Activated naive CD4-positive, alpha-beta T cell treated with anti-CD3 and anti-CD28 coated beads, Interleukin-2, amount 50 U/mL, for 72 hours (primary cell): ENCODE results near the gene MBIP. TPM values are rescaled to one million over a fixed set of nuclear protein-coding genes. Genes with fewer than 3 reads are reported as not detected.

Experiments
- ATAC-seq, 2 donors: fragments of 150-1000 bp; cut with Tn5 transposase; 2 replicates each; pipeline ENCODE4 v1.10.0; 2021; ENCODE audit warnings: mild to moderate bottlenecking in 2 of 2, moderate library complexity in 2 of 2
- DNase-seq, 2 donors: peaks; one replicate each; pipeline ENCODE4 v3.0.0; 2021 to 2022; ENCODE audit warnings: low spot score in 2 of 2
- H3K27ac Mint-ChIP-seq, 2 donors: one replicate each; pipeline ENCODE4 v1.8.0; 2022; ENCODE audit warnings: mild to moderate bottlenecking in 2 of 2, mixed read lengths in 2 of 2
- H3K36me3 Mint-ChIP-seq, 2 donors: one replicate each; pipeline ENCODE4 v1.8.0; 2022; ENCODE audit warnings: mixed read lengths in 2 of 2
- H3K9me3 Mint-ChIP-seq, 2 donors: one replicate each; pipeline ENCODE4 v1.8.0; 2022; ENCODE audit warnings: mixed read lengths in 2 of 2
- total RNA-seq, 2 donors: library from RNA; stranded (reverse); gene quantifications; one replicate each; pipeline ENCODE4 v1.2.3, GENCODE V29; 2022

Gene MBIP
- total RNA-seq, 2 donors from 2014 or later: 26.8 to 42.8 TPM

DNA sequence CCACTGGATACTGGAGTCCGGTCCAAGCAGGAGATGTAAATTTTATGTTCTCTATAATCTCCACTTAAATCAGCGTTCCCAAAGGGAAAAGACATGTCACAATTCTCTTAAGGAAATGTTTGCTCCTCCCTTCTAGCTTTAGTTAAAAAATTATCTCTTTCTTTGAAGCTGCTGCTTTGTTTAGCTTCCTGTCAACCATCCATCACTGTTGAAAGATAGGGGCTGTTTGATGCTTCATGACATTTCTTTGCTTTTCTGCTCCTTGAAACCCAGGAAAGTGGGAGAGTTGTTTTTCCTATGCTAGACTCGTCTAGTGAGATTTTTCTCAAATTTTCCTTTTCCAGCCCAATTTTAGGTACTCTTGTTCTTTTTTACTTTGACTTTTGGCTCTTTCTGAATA, 31.9 kb downstream of the MBIP start:
- DNase-seq: no peak
- Mint-ChIP-seq H3K27ac (no peak overlapping the region), H3K36me3 (no peaks in the 10 kb centered on the region), H3K9me3 (no peaks in the 10 kb centered on the region)
- ATAC-seq: no peak

DNA sequence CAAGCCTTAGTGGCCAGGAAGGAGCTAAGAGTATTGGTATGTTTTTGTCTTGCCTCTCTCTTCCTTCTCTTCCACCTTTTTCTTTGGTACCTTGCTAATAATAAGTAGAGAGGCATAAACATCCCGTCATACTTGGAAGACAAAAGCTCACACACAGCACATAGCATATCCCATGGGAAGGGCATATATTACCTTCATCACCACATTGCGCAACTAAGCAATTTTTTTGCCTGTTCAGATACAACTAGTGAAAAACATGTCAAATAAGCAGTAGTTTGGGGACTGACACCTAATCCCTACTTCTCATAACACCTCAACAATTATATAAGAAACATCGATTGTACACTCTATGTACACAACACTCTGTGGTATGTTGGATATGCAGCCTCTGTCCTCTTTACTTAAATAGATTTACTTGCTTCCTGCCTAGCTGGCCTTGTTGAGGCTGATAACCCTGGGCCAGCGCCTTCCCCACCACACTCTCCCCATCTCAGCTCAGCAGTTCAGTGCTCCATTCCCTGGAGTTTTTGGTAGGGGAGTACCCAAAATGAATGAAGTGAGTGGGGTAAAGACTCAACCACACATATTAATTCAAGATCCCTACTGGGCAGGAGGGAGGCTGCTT, 35.4 kb downstream of the MBIP start:
- ATAC-seq (no peak), DNase-seq (no peak)
- no peak overlapping the region for H3K27ac Mint-ChIP-seq
- H3K36me3 Mint-ChIP-seq: no peaks in the 10 kb centered on the region
- H3K9me3 Mint-ChIP-seq: no peaks in the 10 kb centered on the region

DNA sequence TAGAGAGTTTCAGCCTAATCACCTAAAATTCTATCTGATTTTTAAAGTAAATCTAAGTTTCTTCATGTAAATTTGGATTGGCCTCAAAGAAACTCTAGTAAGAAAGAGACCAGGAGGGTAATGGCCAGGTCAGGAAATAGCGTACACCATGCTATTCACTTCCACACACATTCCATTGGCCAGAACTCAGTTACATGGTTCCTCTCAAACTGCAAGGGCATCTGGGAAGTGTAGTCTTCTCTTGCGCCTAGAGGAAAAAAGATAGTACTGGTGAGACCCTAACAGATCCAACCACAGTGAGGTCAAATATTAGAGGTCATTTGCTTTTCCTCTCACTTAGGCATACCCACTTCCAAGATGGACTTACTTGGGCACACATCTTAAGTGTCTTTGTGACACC, 39.1 kb downstream of the MBIP start:
- ATAC-seq: no peak
- no peak overlapping the region for H3K27ac Mint-ChIP-seq
- H3K36me3 Mint-ChIP-seq: no peaks in the 10 kb centered on the region
- DNase-seq: no peak
- H3K9me3 Mint-ChIP-seq: no peaks in the 10 kb centered on the region

DNA sequence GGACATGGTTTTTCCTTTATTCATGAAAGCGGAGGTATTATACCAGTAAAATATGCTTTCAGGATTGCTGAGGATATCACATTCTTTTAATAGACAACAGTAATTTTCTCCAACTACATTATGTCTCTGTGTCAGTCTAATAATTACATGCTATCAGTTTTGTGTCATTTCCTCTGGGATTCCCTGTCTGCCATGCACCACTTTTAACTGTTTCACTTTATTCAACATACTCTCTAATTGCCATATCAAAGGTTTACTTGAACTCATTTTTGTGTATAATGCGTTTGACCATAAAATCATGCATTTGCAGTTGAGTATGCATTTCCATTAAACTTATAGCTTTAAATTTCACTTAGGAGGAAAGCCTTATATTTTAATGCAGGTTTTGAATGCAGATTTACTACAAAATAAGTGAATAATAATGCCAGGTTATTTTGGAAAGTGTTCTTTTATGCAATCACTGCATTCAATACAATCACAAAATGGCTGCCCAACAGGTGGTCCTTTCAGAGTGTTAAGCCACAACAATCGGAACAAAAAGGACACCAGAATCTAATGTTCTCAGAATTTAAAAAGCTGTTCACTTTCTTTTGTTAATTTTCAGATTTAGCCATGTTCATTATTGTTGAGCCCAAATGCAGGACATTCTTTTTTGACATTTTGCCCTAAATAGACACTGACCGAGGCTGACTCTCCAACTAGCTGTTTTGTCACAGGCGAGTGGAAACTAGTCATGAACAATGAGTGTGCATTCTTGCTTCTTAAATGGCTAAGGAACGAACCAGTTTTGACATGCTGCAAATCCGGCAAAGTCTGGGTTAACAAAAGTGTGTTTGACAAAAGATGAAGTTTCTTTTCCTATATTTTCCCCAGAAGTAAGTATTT, 40.9 kb downstream of the MBIP start:
- ATAC-seq (no peak), DNase-seq (no peak)
- H3K27ac Mint-ChIP-seq: no peak overlapping the region
- no peaks in the 10 kb centered on the region for H3K9me3 Mint-ChIP-seq
- H3K36me3 Mint-ChIP-seq: no peaks in the 10 kb centered on the region

DNA sequence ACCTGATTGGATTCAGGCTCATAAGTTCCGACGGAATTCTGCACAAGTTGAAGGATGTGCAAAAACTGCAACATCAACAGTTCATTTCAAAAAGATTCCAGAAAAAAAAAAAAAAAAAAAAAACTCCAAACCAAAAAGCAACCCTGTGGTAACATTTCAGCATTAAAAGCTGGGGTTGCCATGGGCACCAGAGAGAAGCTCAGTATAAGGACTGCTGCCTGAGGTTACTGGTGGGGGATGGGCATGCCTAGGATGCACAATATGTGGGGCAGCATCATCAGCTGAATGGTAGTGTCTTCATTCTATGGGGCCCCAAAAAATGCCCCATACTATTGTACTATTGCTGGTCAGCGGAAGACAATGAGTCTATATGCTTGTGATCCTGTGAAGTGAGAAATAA, 44.7 kb downstream of the MBIP start:
- no peaks in the 10 kb centered on the region for H3K9me3 Mint-ChIP-seq
- peaks cover 0 to 6% of the 10 kb centered on the region in 2 donors for H3K36me3 Mint-ChIP-seq
- ATAC-seq (no peak), DNase-seq (no peak)
- no peak overlapping the region for H3K27ac Mint-ChIP-seq

DNA sequence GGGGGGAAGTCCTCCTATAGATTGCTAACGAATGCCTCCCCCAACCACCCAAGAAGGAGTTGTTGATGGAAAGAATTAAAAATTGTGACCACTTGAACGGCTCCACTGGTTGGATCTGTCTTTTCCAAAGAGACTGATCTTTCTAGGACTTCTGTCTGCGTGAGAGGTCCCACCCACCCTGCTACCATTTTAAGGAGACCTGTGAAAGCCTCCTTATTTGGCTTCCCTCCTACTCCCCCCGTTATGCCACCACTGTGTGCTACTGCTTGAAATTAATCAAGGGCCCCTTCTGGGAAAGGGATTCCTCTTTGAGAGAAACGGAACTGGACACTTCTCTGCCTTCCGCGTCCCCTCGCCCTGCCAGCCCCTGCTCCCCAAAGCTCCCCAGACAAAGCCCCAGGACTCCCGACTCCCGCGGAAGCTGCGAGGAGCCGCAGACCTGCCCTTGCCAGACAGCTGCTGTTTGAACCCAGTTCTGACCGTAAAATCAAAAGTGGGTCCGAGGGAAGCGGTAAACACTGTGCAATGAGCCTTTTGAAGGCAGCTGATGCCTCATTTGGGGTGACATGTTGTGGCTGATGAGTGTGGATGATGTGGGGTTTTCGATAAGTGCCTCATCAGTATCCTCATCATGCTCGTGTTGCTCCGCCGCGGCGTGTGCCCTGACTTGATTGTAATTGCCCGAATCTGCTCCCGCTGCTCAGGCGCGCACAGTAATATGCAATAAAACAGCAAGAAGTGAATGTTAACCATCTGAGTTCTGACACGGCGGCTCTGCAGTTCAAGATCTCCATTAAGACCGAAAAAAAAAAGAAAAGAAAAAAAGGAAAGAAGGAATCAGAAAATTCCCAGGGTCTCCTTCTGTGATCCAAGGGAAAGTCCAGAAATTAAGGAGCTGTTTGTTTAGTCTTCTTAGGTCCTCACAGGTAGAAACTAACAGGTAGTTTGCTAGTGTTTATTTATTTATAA, 48.2 kb downstream of the MBIP start:
- DNase-seq: peak in 1 of 2 donors; percentile 17
- H3K27ac Mint-ChIP-seq: peak overlapping the region in 1 of 2 donors; percentile 50
- ATAC-seq: peak; percentile 84 to 94

DNA sequence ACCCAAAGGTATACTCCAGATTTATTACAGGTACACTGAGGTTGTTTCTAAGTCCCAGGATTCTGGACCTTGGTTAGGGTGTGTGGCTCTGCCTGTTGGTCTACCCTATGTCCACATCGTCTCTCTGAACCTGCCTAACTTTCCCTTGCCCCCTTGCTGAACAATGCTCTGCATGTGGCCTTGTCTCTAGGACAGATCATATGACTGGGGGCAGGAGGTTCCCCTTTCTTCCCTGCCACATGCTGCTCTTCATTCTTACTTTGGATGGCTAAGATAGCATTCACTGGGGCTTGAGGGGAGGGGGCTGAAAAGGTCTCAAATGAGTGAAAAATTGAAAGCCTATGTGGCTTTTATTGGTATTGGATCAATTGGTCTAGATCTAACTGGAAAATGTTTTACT, 49.2 kb downstream of the MBIP start:
- Mint-ChIP-seq H3K27ac (no peak overlapping the region), H3K9me3 (no peaks in the 10 kb centered on the region), H3K36me3 (peaks cover 0 to 6% of the 10 kb centered on the region in 2 donors)
- no peak for ATAC-seq
- DNase-seq: no peak

More for the DNA sequence above, 48.2 kb downstream of the MBIP start:
- peaks cover 0 to 6% of the 10 kb centered on the region in 2 donors for H3K36me3 Mint-ChIP-seq
- no peaks in the 10 kb centered on the region for H3K9me3 Mint-ChIP-seq

DNA sequence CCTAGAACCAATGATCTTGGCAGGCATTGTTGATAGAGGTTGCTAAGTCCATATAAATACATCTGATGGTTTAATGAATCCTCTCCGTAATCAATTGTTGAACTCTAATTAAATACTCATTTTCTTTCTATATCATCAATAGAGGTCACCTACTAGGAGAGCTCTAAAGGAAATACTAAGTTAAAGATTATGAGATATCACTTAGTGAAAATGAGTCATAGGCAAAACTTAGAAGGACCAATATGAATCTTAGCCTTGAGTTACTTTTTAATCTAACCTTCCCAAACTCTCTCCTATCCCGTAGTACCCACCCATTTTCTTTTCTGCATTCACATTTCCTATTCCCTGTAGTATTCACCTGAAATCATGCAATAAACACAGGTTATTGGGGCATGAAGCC, 50.2 kb downstream of the MBIP start:
- ATAC-seq (no peak), DNase-seq (no peak)
- peaks cover 0 to 4% of the 10 kb centered on the region in 2 donors for H3K9me3 Mint-ChIP-seq
- no peak overlapping the region for H3K27ac Mint-ChIP-seq
- H3K36me3 Mint-ChIP-seq: peaks cover 0 to 6% of the 10 kb centered on the region in 2 donors

DNA sequence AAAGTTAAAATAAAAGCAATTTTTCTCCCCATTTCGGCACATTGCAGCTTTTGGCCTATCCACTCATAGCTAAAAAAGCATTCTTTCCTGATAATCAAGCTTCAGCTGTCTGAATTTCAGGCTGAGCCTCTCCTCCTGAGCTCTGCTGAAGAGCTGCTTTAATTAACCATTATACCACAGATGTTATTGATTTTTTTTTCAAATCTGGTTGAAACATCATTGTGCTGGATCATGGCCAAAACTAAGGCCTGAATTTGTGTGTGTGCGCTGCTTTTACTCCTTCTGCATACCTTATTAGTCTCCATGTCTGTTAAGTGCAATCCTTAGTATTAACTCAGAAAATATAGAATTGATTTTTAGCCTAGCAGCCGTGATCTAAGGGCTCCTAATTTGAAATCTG, 52.3 kb downstream of the MBIP start:
- ATAC-seq (no peak), DNase-seq (no peak)
- Mint-ChIP-seq H3K9me3 (peaks cover 0 to 5% of the 10 kb centered on the region in 2 donors), H3K27ac (no peak overlapping the region), H3K36me3 (peaks cover 0 to 6% of the 10 kb centered on the region in 2 donors)

DNA sequence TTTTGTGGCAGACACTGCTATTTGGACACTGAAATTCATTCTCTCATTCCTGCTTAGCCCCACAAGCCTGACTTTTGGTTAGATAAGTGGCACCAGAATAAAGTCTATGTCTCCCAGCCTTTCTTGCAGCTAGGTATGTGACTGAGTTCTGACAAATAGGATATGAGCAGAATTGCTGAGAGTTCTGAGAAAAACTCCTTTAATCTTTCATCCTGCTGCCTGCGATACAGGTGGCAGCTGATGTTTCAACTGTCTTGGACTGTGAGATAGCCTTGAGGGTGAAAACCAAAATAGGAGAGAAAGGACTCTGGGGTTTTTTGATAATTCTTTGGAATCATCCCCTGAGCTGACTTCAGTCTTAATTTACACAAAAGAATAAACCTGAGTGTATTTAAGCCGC, 55.8 kb downstream of the MBIP start:
- no peak for ATAC-seq
- DNase-seq: no peak
- Mint-ChIP-seq H3K9me3 (peaks cover 0 to 5% of the 10 kb centered on the region in 2 donors), H3K27ac (no peak overlapping the region), H3K36me3 (no peaks in the 10 kb centered on the region)

DNA sequence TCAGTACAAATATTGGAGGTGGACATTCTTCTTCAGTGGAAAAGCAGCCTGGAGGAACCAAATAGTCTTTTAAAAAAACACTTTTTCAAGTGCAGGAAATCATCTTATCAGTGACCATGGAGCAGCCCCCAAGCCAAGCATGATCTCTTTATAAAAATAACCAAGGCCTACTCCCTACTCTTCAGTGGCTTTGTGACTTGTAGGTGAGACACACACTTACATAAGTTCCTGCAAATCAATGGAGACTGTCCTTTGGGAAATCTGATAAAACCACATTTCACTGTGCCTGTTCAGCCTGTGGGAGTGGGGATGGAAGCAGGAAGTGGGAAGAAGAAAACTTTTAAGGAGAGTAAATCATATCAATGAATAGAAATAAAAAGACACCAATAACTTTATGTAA, 56.3 kb downstream of the MBIP start:
- Mint-ChIP-seq H3K27ac (no peak overlapping the region), H3K36me3 (no peaks in the 10 kb centered on the region), H3K9me3 (peaks cover 0 to 5% of the 10 kb centered on the region in 2 donors)
- DNase-seq: no peak
- no peak for ATAC-seq

DNA sequence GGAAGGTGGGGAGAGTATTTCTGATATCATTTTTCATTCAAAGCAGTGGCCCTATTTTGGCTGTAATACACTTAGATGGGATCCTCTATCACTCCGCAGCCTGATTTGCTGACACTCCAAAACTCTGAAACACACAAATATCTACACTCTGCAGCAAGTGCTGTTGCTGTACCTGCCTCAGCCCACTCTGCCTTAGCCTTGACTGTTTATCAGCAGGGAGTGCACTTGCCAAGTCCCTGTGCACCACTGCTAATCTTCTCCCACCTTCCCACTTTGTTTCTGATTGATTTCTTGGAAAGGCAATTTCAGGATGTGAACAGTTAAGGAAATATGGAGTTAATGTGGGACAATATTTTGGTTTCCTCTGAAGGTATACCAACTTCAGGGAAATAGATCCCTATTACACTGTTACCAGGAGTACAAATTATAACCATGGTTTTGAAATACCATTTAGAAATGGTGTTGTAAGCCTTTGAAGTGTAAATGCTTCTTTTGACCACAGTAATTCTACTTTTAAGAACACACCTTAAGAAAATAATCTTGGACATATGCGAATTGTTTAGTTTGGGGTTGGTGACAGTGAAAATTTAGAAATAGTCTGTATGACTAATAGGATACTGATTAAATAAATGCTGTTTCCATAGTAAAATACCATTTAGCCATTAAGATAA, 59.3 kb downstream of the MBIP start:
- no peak for ATAC-seq
- no peak overlapping the region for H3K27ac Mint-ChIP-seq
- peaks cover 0 to 5% of the 10 kb centered on the region in 2 donors for H3K9me3 Mint-ChIP-seq
- no peaks in the 10 kb centered on the region for H3K36me3 Mint-ChIP-seq
- no peak for DNase-seq

DNA sequence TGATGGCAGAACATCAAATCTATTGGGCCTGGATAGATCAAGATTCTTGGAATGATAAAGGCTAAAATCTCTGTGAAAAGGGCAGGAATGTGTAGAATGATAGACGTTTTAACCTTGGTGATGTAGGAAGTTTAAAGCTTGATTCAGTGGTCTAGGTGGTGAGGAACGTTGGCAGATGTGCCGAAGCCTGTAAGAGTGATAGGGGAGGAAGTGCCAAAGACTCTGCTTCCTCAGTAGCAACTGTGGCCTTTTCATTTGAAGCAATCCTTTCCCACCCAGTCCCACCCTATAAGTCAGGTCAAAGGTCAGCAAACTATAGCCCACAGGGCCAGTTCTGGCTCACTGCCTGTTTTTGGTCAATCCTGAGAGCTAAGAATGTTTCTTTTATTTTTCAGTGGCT, 62.2 kb downstream of the MBIP start:
- Mint-ChIP-seq H3K9me3 (no peaks in the 10 kb centered on the region), H3K27ac (no peak overlapping the region), H3K36me3 (no peaks in the 10 kb centered on the region)
- ATAC-seq: no peak
- DNase-seq: no peak

DNA sequence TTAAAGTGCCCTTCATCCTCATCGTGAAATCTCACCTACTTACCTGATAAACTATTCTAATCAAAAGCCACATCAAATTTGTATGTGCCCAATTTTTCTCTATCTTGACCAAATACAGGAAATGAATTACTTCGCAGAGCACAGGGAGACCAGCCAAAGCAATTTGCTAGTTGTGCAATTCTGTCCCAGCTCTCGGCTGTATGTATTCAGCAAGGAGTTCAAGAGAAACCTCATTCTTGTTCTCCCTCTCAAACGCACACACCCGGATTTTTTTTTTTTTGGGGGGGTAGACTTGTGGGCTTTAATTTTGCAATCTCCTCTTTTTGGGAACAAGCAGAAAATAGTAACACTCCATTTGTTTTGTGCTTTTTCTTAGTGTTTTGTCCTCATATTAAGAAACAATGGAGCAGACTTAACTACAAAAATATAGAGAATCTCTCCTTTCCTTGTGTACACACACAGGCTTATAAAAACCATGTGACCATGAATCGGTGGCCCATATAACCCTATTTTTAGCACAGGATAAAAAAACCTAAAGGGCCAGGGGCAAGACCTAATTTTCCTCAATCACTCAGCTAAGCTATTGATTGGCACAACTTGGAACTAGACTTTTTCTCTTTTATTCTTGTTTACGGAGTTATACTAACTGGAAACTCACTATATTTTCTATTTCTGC, 64.2 kb downstream of the MBIP start:
- no peak overlapping the region for H3K27ac Mint-ChIP-seq

DNA sequence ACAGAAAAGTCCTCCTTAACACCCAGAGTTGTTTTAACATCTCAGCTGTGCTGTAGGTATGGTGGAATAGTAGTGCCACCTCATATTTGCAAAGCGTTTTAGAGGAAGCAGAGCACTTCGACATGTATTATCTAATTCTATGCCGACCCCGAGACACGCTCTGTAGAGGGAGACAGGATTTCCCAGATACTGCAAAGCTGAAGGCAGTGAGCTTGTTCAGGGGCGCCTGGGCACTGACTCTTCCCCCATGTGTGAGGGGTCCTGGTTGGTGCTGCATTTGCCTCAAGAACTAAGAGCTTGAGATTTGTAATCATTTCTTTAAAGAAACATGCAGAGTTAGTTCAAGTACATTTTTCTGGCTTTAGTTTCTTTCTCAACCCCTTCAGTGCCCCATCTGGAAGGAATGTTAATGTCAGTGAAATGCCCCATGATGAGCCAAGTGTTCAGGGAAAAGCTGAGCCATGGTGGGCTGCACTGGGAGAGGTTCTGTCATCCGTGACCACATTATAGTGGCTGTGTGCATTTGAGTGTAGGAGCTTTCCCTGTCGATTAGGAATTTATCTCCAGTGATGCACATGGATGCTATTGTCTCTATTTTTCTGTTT, 66.3 kb downstream of the MBIP start:
- peaks cover 0 to 3% of the 10 kb centered on the region in 2 donors for H3K9me3 Mint-ChIP-seq
- H3K27ac Mint-ChIP-seq: no peak overlapping the region
- no peak for ATAC-seq
- no peaks in the 10 kb centered on the region for H3K36me3 Mint-ChIP-seq
- no peak for DNase-seq

More for the DNA sequence above, 64.2 kb downstream of the MBIP start:
- ATAC-seq (no peak), DNase-seq (no peak)
- no peaks in the 10 kb centered on the region for H3K36me3 Mint-ChIP-seq
- H3K9me3 Mint-ChIP-seq: no peaks in the 10 kb centered on the region
